ENCODE measurements around the gene LUC7L3.
A peak's percentile ranks its signal among the peaks of the same experiment; 100 is the strongest.
"Not testable (repeated sequence)": the region's sequence is repeated elsewhere in the genome, so short reads cannot be mapped to it uniquely, and the experiment has no call there.

LUC7L3 gene

DNA sequence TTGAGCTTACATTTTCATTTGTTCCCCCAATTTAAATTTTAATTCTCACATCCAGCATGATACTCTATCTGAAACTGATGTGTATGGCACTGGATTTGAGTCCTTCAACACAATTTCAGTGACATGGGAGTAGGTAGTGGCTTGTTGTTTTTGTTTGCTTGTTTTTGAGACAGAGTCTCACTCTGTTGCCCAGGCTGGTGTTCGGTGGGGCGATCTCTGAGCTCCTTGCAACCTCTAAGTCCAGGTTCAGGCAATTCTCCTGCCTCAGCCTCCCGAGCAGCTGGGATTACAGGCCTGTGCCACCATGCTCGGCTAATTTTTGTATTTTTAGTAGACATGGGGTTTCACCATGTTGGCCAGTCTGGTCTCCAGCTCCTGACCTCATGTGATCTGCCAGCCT is 10.3 kb upstream of the LUC7L3 start:
- DNase-seq, result not testable (repeated sequence)

DNA sequence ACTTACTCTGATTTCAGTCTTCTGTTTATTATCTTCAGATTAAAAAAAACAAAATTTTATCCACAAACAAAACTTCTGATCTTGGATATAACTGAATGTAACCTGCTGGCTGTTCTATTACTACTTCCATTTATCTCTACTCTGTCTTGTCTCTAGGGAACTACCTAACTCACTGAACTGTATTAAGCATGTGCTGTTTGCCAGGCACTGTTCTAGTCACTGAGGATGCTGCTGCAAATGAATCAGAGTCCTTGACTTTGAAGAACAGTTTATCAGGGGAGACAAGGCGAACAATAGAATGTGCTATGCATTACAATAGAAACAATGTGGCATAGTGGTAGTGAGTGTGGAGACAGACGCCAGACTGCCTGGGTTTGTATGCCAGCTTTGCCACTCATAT is 9.4 kb upstream of the LUC7L3 start:
- no peak for DNase-seq

DNA sequence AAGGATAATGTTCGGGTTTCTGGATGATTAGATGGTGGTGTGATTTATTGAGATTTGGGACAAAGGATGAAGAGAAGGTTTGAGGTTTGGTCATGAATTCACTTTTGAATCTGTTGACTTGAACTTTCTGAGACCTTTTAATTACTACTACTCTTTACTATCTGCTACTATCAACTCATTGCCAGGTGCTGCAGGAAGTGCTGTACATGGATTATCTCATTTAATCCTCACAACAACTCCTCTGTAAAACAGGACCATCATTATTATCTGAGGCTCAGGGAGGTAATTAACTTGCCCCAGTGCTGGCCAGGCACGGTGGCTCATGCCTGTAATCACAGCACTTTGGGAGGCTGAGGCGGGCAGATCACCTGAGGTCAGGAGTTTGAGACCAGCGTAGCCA is 8.8 kb upstream of the LUC7L3 start:
- DNase-seq, result no peak

DNA sequence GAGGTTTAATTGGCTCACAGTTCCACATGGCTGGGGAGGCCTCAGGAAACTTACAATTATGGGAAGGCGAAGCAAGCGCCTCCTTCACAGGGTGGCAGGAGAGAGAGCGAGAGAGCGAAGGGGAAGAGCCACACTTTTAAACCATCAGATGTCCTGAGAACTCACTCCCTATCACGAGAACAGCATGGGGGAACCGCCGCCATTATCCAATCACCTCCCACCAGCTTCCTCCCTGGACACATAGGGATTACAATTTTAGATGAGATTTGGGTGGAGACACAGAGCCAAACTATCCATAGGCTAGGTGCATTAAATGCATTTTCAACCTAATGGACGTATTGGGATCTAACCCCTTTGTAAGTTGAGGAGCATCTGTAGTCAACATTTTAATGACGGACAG is 6.8 kb upstream of the LUC7L3 start:
- DNase-seq, result no peak

DNA sequence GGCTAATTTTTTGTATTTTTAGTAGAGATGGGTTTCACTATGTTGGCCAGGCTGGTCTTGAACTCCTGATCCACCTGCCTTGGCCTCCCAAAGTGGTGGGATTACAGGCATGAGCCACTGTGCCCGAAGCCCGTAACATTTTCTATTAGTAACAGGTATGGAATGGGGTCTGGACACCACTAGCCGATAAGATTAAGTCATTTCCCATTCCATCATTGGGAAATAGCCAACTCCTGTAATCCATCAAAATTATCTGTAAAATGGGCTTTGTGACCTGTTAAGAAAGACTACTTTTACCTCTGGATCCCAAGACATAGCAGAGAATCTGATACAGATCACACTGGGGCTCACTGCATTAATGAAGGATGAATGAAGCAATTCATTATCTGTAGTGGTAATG is 3.9 kb upstream of the LUC7L3 start:
- DNase-seq, result no peak

DNA sequence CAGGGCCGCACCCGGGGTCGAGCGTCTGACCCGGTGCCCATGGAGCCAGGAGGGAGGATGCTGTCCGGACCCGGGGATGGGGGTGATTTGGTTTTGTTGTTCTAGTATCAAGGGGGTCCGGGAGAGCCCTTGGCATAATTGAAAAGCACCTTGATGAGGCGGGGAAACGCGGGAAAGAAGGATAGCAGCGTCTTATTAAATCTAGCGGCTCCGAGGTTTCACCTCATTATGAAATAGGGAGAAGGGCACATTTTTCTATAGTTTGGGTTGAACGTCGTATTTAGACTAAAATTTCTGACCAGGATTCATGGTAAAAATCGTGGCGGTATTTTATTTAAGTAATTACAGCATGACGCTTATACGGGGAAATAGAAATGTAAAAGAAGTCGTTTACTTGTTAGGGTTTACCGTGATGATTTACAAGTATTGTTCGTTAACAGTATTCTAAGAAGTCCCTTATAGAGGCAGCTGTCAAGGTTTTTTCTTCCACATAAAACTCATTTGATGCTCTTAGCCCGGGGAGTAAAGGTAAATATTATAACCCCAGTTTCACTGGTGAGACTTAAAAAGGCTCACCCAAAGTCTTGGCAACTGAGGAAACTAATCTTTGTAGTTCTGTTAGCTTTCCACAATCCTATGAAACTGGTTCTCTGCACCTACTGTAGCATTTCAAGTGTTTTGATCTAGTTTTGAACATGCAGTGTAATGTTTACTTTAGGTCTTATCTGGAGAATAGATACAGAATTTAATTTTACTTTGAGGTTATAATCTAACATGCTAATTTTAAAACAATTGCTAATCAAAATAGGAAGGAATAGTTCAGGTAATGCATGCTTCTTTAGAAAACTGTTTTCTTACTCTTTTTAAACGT is 756 bp downstream of the LUC7L3 start:
- DNase-seq, result peak in 1 of 5 donors; percentile 11

DNA sequence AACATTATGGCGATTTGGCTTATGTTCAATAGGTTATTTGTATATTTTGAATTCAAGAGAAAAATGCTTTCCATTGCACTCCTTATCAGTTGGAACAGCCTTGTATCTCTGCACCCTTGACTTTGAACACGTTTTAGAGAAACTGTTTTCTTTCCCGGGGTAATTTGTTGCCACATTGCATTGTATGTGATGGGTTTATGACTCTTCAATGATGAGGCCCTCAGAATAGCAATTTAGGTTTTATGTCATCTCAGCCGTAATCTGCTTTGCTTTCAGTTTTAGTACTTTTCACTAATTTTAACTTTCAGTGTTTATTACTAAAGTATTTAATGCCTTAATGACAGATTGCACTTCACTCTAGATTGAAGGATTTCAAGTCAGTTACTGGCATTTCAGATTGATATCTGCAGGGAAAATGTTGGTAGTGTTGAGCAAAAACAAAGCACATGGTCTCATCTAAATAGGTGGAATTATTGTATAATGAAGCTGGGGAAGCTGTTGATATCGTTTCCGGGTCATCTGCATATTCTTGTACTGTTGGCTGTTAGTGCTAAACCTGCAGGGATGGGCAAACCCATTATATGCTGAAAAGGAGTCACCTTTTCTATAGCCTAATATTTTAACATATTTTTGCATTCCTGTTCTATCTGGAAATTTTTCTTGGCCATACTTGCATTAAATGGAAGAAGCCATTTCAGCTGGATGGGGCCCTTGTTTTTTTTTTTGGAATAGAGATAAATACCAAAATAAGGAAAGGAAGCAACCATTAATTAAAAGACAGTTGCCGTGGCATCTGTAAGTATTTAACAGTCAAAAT is 2.0 kb downstream of the LUC7L3 start:
- DNase-seq, result peak in 1 of 5 donors; percentile 23

DNA sequence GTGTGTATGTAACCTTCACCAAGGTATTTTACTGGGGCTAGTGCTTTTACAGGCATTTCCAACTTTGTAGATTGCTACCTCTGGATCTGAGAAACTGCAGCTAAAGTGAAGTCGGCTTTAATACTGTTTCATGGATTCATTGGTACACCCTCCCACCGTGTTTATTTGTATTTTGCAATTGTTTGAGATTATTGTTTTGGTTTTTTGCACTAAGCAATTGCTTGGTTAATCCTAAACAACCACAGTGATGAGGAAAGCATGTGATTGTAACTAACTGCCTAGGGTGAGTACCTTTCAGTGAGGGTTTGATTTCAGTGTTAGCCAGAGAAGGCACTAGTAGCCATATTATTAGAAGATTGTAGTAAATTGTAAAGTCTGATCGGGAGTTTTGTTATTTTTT is 3.3 kb downstream of the LUC7L3 start:
- DNase-seq, result no peak

DNA sequence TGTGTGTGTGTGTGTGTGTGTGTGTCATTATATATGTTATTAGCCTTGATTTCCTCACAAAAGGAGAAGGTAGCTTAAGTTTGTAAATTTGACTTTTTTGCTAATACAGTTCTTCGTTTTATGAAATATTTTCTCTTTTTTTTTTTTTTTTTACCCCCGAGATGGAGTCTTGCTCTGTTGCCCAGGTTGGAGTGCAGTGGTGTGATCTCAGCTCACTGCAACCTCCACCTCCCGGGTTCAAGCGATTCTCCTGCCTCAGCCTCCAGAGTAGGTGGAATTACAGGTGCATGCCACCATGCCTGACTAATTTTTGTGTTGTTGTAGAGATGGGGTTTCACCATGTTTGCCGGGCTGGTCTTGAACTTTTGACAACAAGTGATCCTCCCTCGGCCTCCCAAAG is 5.2 kb downstream of the LUC7L3 start:
- DNase-seq, result not testable (repeated sequence)

DNA sequence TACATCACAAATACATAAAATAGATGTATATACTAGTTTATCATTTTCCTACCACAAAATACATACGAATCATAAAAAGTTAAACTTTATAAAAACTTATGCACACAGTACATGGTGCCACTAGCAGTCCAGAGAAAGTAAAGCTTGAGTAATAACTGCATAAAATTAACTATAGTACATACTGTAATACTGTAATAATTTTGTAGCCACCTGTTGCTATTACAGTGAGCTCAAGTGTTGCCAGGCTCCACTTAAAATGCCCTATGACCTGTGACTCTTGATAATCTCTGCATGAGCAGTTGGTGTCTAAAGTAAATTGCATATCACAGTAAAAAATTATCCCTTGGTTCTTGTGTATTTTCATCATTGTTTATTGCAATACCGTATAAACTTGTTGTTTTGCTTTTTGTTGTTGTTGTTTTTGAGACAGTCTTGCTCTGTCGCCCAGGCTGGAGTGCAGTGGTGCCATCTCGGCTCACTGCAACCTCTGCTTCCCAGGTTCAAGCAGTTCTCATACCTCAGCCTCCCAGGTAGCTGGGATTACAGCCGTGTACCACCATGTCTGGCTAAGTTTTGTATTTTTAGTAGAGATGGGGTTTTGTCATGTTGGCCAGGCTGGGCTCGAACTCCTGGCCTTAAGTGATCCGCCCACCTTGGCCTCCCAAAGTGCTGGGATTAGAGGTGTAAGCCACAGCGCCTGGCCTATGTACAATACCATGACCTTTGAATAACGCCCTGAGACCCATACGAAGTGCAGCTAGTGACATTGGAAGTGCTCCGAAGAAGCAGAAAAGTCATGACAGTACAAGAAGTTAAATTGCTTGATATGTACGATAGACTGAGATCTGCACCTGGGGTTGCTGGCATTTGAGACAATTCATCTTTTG is 6.6 kb downstream of the LUC7L3 start:
- DNase-seq, result no peak

DNA sequence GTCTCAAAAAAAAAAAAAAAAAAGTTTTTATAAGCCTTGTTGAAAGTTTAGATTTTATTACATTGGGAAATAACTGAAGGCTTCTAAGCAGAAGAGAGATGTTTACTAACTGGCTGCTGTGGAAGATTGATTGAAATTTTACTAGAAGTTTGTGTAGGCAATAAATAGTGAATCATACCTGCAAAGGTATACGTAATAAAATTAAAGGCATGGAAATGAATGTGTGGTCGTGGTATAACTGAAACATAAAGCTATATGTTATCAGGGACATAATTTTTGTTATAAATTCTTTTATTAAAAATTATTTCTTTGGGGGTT is 8.7 kb downstream of the LUC7L3 start:
- DNase-seq, result no peak

DNA sequence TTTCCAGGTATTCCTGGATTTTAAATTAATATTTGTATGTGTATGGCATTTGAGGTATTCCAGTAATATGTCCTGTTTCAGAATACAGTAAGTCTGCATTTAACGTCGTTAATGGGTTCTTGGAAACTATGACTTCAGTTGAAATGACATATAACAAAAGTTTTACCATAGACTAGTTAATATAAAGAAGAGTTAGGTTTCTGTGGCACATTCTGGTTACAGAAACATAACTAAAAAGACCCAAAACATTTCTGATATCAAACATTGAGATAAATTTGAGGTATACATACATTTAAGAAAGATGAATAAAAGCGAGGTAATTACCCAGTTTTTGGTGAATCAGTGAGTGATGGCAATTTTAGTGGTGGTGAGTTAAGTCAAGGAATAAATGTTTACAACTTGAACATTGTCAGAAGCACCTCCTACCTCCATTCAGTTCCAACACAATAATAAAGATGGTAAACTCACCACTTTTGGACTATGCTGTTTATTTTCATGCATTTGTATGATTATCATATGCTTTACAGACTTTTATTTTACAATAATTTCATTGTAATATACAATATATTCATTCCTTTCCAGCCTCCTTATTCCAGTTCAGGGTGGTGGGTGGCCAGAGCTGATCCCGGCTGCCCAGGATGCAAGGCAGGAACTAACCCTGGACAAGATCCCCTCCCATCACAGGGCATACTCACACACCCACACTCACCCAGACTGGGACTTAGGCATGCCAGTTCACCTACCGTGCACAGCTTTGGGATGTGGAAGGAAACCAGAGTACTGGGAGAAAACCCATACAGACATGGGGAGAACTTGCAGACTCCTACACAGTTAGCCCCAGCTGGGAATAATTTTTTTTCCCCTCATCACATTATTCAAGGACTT is 9.7 kb downstream of the LUC7L3 start:
- DNase-seq, result no peak

DNA sequence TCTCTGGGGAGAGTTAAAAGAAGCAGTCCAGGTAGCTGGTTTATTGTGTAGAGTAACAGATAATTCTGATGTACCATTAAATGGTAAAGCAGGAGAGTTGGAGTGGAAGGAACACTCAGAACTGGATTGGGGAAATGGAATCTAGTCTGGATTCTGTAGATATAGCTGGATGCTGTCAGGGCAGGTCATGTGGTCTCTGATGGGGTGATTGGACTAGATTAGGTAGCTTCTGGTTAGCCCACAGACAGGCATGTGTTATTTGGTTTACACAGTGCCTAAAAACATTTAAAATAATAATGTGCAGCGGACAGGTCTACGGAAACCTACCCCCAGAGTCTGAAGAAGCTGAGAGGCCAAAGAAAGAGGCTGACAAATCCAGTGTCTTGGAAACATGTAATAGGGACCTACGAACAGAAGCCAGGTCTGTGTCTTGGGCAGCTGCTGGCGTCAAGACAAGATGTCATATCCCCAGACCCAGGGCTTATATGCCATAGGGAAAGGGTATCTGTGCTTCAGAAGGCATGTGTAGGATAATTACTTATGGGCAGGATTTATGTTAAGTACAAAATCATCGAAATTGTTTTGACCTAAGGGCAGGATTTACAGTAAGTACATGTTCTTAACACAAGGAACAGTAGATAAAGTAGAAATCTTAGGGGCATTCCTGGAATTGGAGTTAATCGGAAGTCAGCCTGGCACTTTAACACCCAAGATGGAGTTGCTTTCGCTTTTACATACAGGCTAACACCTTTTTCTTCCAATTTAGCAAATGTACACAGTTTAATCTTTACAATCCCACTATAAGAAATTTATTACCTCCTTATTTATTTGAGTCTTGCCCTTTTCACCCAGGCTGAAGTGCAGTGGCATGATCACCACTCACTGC is 12.4 kb downstream of the LUC7L3 start:
- DNase-seq, result no peak

DNA sequence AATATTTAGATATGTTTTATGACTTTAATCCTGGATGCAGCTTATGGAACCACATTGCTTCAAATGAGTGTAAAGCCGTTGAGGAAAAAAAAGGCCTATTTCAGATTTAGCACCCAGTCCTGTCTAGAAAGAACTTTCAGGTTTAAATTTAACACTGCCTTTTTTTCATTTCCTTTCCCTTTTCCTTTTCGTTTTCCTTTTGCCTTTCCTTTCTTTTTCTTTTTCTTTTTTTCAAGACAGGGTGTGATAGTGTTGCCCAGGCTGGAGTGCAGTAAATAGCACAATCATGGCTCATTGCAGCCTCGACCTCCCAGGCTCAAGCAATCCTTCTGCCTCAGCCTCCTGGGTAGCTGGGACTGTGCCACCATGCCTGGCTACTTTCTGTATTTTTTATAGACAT is 15.9 kb downstream of the LUC7L3 start:
- no peak for DNase-seq

DNA sequence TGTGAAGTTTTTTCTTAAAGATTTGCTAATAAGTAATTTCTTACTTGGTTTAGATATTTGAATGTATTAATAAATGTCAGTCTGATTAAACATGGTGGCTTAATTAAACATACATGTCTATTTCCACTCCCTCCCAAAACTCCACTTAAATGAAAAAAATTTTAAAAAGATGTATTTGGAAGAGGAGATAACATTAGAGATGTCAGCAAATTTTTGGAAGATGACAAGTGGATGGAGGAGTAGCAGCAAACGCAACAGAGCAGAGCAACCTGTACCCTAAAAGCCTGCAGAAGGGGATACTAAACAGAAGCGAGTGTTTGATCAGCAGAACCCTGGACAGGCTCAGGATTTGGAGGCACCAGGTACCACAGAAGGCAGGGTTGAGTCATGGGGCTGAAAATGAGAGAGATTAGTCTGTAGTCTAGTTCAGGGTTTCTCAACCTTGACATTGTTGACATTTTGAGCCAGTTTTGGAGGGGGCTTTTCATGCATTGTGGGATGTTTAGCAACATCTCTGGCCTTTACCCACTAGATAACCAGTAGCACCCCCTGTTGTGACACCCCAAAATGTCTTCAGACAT is 17.8 kb downstream of the LUC7L3 start:
- DNase-seq, result no peak

DNA sequence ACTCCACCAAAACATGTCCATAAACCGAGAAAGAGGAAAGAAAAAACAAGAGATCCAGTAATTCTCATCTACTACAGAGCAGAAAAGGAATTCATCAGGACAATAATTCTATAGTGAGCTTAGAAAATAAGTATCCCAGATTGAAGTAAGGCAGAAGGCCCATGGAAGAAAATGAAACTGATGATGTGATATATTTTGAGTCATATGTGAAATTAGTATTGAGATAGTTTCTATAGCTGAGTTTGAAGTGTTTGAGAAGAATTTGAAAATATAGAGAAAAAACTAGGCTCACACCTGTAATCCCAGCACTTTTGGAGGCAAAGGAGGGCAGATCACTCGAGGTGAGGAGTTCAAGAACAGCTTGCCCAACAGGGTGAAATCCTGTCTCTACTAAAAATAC is 19.7 kb downstream of the LUC7L3 start:
- DNase-seq, result no peak

DNA sequence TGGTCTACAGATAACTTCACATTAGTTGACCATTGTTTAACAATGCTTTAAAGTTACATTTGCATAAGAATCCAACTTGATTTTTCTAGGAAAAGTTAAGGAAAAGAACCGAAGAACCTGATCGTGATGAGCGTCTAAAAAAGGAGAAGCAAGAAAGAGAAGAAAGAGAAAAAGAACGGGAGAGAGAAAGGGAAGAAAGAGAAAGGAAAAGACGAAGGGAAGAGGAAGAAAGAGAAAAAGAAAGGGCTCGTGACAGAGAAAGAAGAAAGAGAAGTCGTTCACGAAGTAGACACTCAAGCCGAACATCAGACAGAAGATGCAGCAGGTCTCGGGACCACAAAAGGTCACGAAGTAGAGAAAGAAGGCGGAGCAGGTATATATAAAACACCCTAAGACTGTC is 26.2 kb downstream of the LUC7L3 start:
- no peak for DNase-seq

DNA sequence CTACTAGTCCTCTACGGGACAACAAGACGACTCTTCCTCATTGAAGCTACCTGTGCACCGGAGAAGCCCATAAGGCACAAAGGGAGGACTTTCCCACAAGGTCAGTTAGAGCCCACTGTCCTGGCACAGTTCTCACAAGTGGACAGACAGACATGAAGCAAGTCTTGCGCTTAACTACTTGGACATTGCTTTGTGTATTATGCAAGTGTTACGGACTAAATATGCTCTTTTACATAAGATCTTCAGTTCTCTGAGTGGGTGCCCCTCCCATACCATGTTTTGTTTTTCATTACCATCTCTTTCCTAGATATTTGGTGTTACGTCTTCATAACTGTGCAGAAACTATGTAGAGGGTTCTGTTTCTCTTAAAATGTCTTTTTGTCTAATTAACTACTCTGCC is 29.8 kb downstream of the LUC7L3 start:
- no peak for DNase-seq

DNA sequence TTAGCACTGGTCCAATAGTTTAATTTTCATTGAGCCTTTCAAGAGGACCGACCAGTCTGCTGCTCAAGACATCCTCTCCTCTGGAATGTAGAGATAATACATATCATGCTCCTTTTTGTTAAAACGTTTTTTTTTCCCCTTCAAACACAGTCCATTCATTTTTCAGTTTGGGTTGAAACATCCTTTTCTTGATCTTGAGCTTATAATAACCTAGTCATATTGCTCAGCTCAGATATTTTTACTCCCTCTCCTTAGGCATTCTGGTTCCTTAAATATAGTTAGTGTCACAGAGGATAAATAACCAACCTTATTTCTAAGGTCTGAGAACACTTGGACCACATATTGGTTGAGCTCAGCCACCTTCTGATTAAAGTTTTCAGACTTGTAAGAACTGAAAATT is 35.1 kb downstream of the LUC7L3 start:
- no peak for DNase-seq

DNA sequence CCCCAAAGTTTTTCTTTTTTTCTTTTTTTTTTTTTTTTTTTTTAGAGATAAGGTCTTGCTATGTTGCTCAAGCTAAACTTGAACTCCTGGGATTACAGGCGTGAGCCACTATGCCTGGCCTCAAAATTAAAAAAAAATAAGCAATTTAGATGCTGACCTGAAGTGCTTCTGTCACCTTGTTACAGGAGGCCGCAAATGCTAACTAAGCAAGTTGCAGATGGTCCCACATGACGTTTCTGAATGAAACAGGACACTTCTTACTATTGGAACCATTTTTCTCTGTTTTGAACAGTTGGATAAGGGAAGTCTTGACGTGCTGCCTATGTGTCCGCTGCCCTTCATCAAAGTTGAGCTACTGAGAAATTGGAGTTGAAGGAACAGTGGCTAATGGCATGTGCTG is 39.1 kb downstream of the LUC7L3 start:
- DNase-seq, result no peak
